ENCODE results near the gene SPTSSB. TPM values are rescaled to one million over a fixed set of nuclear protein-coding genes. Genes with fewer than 3 reads are reported as not detected.

SPTSSB gene
- total RNA-seq, 2 experiments from 2014 or later = not detected

GRCh38 chr3:161350916-161351315, 20.4 kb downstream of the SPTSSB start:
- Mint-ChIP-seq H3K4me3 (no peak overlapping the region), H3K4me1 (peaks cover 28% of the 10 kb centered on the region), H3K9me3 (ENCODE audit: low read depth) (no peaks in the 10 kb centered on the region), H3K36me3 (ENCODE audit: low read depth) (no peaks in the 10 kb centered on the region), H3K27me3 (peaks cover 8% of the 10 kb centered on the region), H3K27ac (no peak overlapping the region)
- intact Hi-C loops (cut with DNase I, micrococcal nuclease) = loop anchor here in 1 of 2 experiments (1.0 to 5.0 kb wide), 2 partner anchors 40 to 594 kb away; partner anchors contain the start of gene PPM1L
- DNase-seq (no peak), ATAC-seq (no peak)
- ChIA-PET POLR2A (no interaction called here), CTCF (no interaction called here)

- DNase-seq = peak; percentile 32
- peaks cover 28% of the 10 kb centered on the region for H3K4me1 Mint-ChIP-seq
- peak; percentile 90 for ATAC-seq
- no peaks in the 10 kb centered on the region for H3K9me3 Mint-ChIP-seq (ENCODE audit: low read depth)
- no peak overlapping the region for H3K27ac Mint-ChIP-seq
- CTCF ChIA-PET = interaction anchor here (0.8 to 1.6 kb wide), 2 partner anchors 21 to 23 kb away, joined by 3 to 5 read pairs; partner anchors contain the start of gene SPTSSB
- no peaks in the 10 kb centered on the region for H3K36me3 Mint-ChIP-seq (ENCODE audit: low read depth)
- intact Hi-C loops (cut with DNase I, micrococcal nuclease) = loop anchor here (1.0 to 5.0 kb wide), 3 partner anchors 38 to 592 kb away; partner anchors contain the start of genes NMD3 (in 1 of the 2) and PPM1L (in 1 of the 2)
- peaks cover 8% of the 10 kb centered on the region for H3K27me3 Mint-ChIP-seq
- no peak overlapping the region for H3K4me3 Mint-ChIP-seq
- POLR2A ChIA-PET = no interaction called here
These were observed 21.6 kb downstream of the SPTSSB start for GRCh38 chr3:161349529-161350312.

GRCh38 chr3:161348796-161349400, 22.4 kb downstream of the SPTSSB start:
- Mint-ChIP-seq H3K9me3 (ENCODE audit: low read depth) (no peaks in the 10 kb centered on the region), H3K27me3 (peaks cover 8% of the 10 kb centered on the region), H3K27ac (no peak overlapping the region), H3K4me3 (no peak overlapping the region), H3K36me3 (ENCODE audit: low read depth) (no peaks in the 10 kb centered on the region), H3K4me1 (peaks cover 28% of the 10 kb centered on the region)
- intact Hi-C loops (cut with DNase I, micrococcal nuclease) = loop anchor here in 1 of 2 experiments (1.0 to 5.0 kb wide), 2 partner anchors 38 to 127 kb away; partner anchors contain the start of gene NMD3
- ATAC-seq = peak; percentile 25
- no peak for DNase-seq
- ChIA-PET CTCF (interaction anchor here (1.6 kb wide), 1 partner anchor 22 kb away, joined by 5 read pairs; the partner anchor contains the start of gene SPTSSB), POLR2A (no interaction called here)

- DNase-seq (no peak), ATAC-seq (no peak)
- no peak overlapping the region for H3K4me3 Mint-ChIP-seq
- intact Hi-C loops (cut with DNase I, micrococcal nuclease) = loop anchor here in 1 of 2 experiments (5.0 kb wide), 1 partner anchor 125 kb away; the partner anchor contains the start of gene NMD3
- CTCF ChIA-PET = no interaction called here
- no peaks in the 10 kb centered on the region for H3K36me3 Mint-ChIP-seq (ENCODE audit: low read depth)
- peaks cover 28% of the 10 kb centered on the region for H3K4me1 Mint-ChIP-seq
- no peak overlapping the region for H3K27ac Mint-ChIP-seq
- peaks cover 8% of the 10 kb centered on the region for H3K27me3 Mint-ChIP-seq
- POLR2A ChIA-PET = no interaction called here
- no peaks in the 10 kb centered on the region for H3K9me3 Mint-ChIP-seq (ENCODE audit: low read depth)
These were observed 23.6 kb downstream of the SPTSSB start for GRCh38 chr3:161347726-161348125.

GRCh38 chr3:161345023-161345422, 26.3 kb downstream of the SPTSSB start:
- ChIA-PET CTCF (interaction anchor here (0.8 to 1.1 kb wide), 2 partner anchors 26 to 81 kb away, joined by 3 to 4 read pairs; no protein-coding TSS in a partner anchor), POLR2A (no interaction called here)
- Mint-ChIP-seq H3K9me3 (ENCODE audit: low read depth) (no peaks in the 10 kb centered on the region), H3K4me3 (no peak overlapping the region), H3K27me3 (peaks cover 12% of the 10 kb centered on the region), H3K27ac (no peak overlapping the region), H3K36me3 (ENCODE audit: low read depth) (no peaks in the 10 kb centered on the region), H3K4me1 (peaks cover 23% of the 10 kb centered on the region)
- intact Hi-C loops (cut with DNase I, micrococcal nuclease) = loop anchor here in 1 of 2 experiments (5.0 kb wide), 1 partner anchor 123 kb away; the partner anchor contains the start of gene NMD3
- DNase-seq (no peak), ATAC-seq (no peak)

GRCh38 chr3:161343986-161344385, 27.3 kb downstream of the SPTSSB start:
- POLR2A ChIA-PET = no interaction called here
- no peak overlapping the region for H3K4me3 Mint-ChIP-seq
- H3K36me3 Mint-ChIP-seq (ENCODE audit: low read depth) = no peaks in the 10 kb centered on the region
- no peak for ATAC-seq
- H3K27me3 Mint-ChIP-seq = peaks cover 15% of the 10 kb centered on the region
- H3K27ac Mint-ChIP-seq = no peak overlapping the region
- H3K4me1 Mint-ChIP-seq = peaks cover 12% of the 10 kb centered on the region
- CTCF ChIA-PET = interaction anchor here (0.9 to 1.1 kb wide), 2 partner anchors 14 to 25 kb away, joined by 3 to 4 read pairs; no protein-coding TSS in a partner anchor
- intact Hi-C loops (cut with DNase I, micrococcal nuclease) = no loop called here
- no peak for DNase-seq
- peaks cover 2% of the 10 kb centered on the region for H3K9me3 Mint-ChIP-seq (ENCODE audit: low read depth)

- H3K27ac Mint-ChIP-seq = no peak overlapping the region
- intact Hi-C loops (cut with DNase I, micrococcal nuclease) = no loop called here
- DNase-seq (no peak), ATAC-seq (no peak)
- ChIA-PET POLR2A (no interaction called here), CTCF (interaction anchor here (0.8 to 0.9 kb wide), 2 partner anchors 14 to 59 kb away, joined by 3 read pairs; no protein-coding TSS in a partner anchor)
- H3K27me3 Mint-ChIP-seq = peaks cover 15% of the 10 kb centered on the region
- H3K9me3 Mint-ChIP-seq (ENCODE audit: low read depth) = peaks cover 2% of the 10 kb centered on the region
- H3K4me3 Mint-ChIP-seq = no peak overlapping the region
- H3K4me1 Mint-ChIP-seq = peaks cover 8% of the 10 kb centered on the region
- no peaks in the 10 kb centered on the region for H3K36me3 Mint-ChIP-seq (ENCODE audit: low read depth)
These were observed 27.8 kb downstream of the SPTSSB start for GRCh38 chr3:161343540-161343939.

GRCh38 chr3:161342629-161343028, 28.7 kb downstream of the SPTSSB start:
- intact Hi-C loops (cut with DNase I, micrococcal nuclease) = no loop called here
- CTCF ChIA-PET = interaction anchor here (0.6 to 0.8 kb wide), 3 partner anchors 15 to 584 kb away, joined by 3 to 4 read pairs (median 3); no protein-coding TSS in a partner anchor

GRCh38 chr3:161339517-161340500, 31.5 kb downstream of the SPTSSB start:
- CTCF ChIA-PET = interaction anchor here (0.8 to 1.4 kb wide), 3 partner anchors 33 to 1535 kb away, joined by 3 to 4 read pairs (median 3); no protein-coding TSS in a partner anchor
- H3K36me3 Mint-ChIP-seq (ENCODE audit: low read depth) = no peaks in the 10 kb centered on the region
- peaks cover 2% of the 10 kb centered on the region for H3K9me3 Mint-ChIP-seq (ENCODE audit: low read depth)
- DNase-seq = no peak
- ATAC-seq = no peak
- no peak overlapping the region for H3K27ac Mint-ChIP-seq
- H3K27me3 Mint-ChIP-seq = peaks cover 12% of the 10 kb centered on the region
- intact Hi-C loops (cut with DNase I, micrococcal nuclease) = no loop called here
- H3K4me3 Mint-ChIP-seq = no peak overlapping the region
- no peaks in the 10 kb centered on the region for H3K4me1 Mint-ChIP-seq
- POLR2A ChIA-PET = no interaction called here

More at GRCh38 chr3:161342629-161343028, 28.7 kb downstream of the SPTSSB start:
- Mint-ChIP-seq H3K27ac (no peak overlapping the region), H3K4me3 (no peak overlapping the region), H3K9me3 (ENCODE audit: low read depth) (peaks cover 2% of the 10 kb centered on the region), H3K27me3 (peaks cover 15% of the 10 kb centered on the region), H3K36me3 (ENCODE audit: low read depth) (no peaks in the 10 kb centered on the region), H3K4me1 (no peaks in the 10 kb centered on the region)
- POLR2A ChIA-PET = no interaction called here
- no peak for DNase-seq
- ATAC-seq = no peak

- POLR2A ChIA-PET = no interaction called here
- intact Hi-C loops (cut with DNase I, micrococcal nuclease) = no loop called here
- DNase-seq = no peak
- Mint-ChIP-seq H3K27me3 (peaks cover 15% of the 10 kb centered on the region), H3K27ac (no peak overlapping the region), H3K4me1 (no peaks in the 10 kb centered on the region), H3K36me3 (ENCODE audit: low read depth) (no peaks in the 10 kb centered on the region), H3K4me3 (no peak overlapping the region), H3K9me3 (ENCODE audit: low read depth) (peaks cover 2% of the 10 kb centered on the region)
- no peak for ATAC-seq
- CTCF ChIA-PET = no interaction called here
These were observed 34.0 kb downstream of the SPTSSB start for GRCh38 chr3:161337311-161337710.

GRCh38 chr3:161336661-161337060, 34.7 kb downstream of the SPTSSB start:
- ChIA-PET CTCF (no interaction called here), POLR2A (no interaction called here)
- DNase-seq (no peak), ATAC-seq (no peak)
- peaks cover 2% of the 10 kb centered on the region for H3K9me3 Mint-ChIP-seq (ENCODE audit: low read depth)
- H3K36me3 Mint-ChIP-seq (ENCODE audit: low read depth) = no peaks in the 10 kb centered on the region
- H3K27me3 Mint-ChIP-seq = peaks cover 13% of the 10 kb centered on the region
- no peak overlapping the region for H3K4me3 Mint-ChIP-seq
- intact Hi-C loops (cut with DNase I, micrococcal nuclease) = no loop called here
- no peaks in the 10 kb centered on the region for H3K4me1 Mint-ChIP-seq
- H3K27ac Mint-ChIP-seq = no peak overlapping the region

Data from activated CD4-positive, alpha-beta T cell treated with anti-CD3 and anti-CD28 coated beads for 36 hours (primary cell).